ENCODE measurements around the gene CHD5.

DNA sequence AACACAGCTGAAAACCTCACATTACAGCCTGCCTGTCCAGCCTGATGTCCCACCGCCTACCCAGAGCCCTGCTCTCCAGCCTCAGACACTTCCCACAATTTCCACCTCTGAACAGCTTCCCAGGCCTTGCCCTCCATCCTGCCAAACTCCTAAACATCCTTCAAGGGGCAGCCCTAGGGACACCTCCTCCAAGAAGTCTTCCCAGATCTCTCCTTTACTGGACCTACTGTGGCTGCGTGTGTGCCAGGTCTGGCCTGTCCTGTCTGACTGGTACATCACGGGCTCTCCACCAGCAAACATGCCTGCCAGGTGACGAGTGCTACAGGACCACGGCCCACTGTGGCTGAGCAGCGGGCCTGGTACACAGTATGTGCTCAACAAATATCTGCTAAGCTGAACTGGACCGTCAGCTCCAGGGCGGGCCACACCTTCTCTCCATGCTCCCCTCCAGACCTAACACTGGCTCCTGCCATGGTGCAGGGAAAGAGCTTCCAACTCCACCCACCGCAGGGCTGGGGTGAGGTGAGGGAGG, 28.8 kb downstream of the CHD5 start:
- TF ChIP-seq CTCF (optimal IDR thresholded peaks at IDR 0.05 in 1 of 3, IDR thresholded peaks at IDR 0.05 in 1 of 3, conservative IDR thresholded peaks at IDR 0.05 in 1 of 3; ENCODE audit: extremely low read depth in 1 of 3, insufficient read depth in 2 of 3, low read length in 3 of 3) (no peak), EZH2 (IDR thresholded peaks at IDR 0.05; ENCODE audit: low read length) (no peak)

Measured in keratinocyte (primary cell).